SU-DHL-6 (cell line): Measurements from ENCODE around the gene HNRNPM.

Experiments used
- H2AFZ ChIP-seq: fragments of 200-600 bp; sonication (generic); 2 replicates; pipeline ENCODE4 v1.6.1; 2014; ENCODE audit warnings: low read depth, mild to moderate bottlenecking, moderate library complexity, mixed read lengths, antibody characterized with exemption, low read length; ENCODE audit not compliant: severe bottlenecking
- H3F3A ChIP-seq: fragments of 200-600 bp; shearing (Covaris generic); 2 replicates; pipeline ENCODE4 v1.6.0; 2016; ENCODE audit warnings: antibody characterized with exemption, mild to moderate bottlenecking; ENCODE audit not compliant: insufficient read depth
- H3K27ac ChIP-seq: fragments of 200-600 bp; sonication (generic); 2 replicates; pipeline ENCODE4 v1.5.1; 2016; ENCODE audit warnings: low read depth, mild to moderate bottlenecking, low read length, moderate library complexity, mixed read lengths
- H3K27me3 ChIP-seq: fragments of 200-600 bp; sonication (generic), shearing (Covaris generic); 2 replicates; pipeline ENCODE4 v1.6.0; 2014; ENCODE audit warnings: mild to moderate bottlenecking, low read length
- H3K36me3 ChIP-seq: fragments of 200-600 bp; sonication (generic); 2 replicates; pipeline ENCODE4 v1.6.1; 2014; ENCODE audit warnings: mild to moderate bottlenecking, low read length, mixed read lengths
- H3K4me2 ChIP-seq: fragments of 300-600, 200-600 bp; shearing (Covaris generic), sonication (generic); 2 replicates; pipeline ENCODE4 v1.6.0; 2014; ENCODE audit warnings: low read length, low read depth, mild to moderate bottlenecking; ENCODE audit not compliant: poor library complexity, severe bottlenecking
- H3K4me3 ChIP-seq: fragments of 200-600 bp; sonication (generic); 2 replicates; pipeline ENCODE4 v1.5.1; 2014; ENCODE audit warnings: antibody characterized with exemption, low read length, mild to moderate bottlenecking, mixed read lengths; ENCODE audit not compliant: insufficient read depth, poor library complexity, severe bottlenecking
- H3K79me2 ChIP-seq: fragments of 200-600 bp; sonication (generic); 2 replicates; pipeline ENCODE4 v1.6.1; 2014; ENCODE audit warnings: mild to moderate bottlenecking, low read length, moderate library complexity; ENCODE audit not compliant: insufficient read depth
- H3K9ac ChIP-seq: fragments of 200-600 bp; sonication (generic); 2 replicates; pipeline ENCODE4 v1.7.0; 2014; ENCODE audit warnings: mild to moderate bottlenecking, low read length
- H3K9me2 ChIP-seq: fragments of 200-600 bp; sonication (generic); replicated peaks from 2 replicates; pipeline ENCODE4 v1.6.1; 2014; ENCODE audit warnings: low read length; ENCODE audit not compliant: insufficient read depth
- H3K9me3 ChIP-seq: fragments of 200-600 bp; sonication (generic); 2 replicates; pipeline ENCODE4 v1.6.1; 2014; ENCODE audit warnings: low read length, mixed read lengths; ENCODE audit not compliant: insufficient read depth
- H4K20me1 ChIP-seq: fragments of 200-600 bp; sonication (generic); 2 replicates; pipeline ENCODE4 v1.6.1; 2014; ENCODE audit warnings: low read depth, mild to moderate bottlenecking, antibody characterized with exemption, low read length, moderate library complexity, mixed read lengths
- CTCF ChIP-seq: fragments of 200-600 bp; sonication (generic); IDR thresholded peaks from one replicate; pipeline ENCODE4 v1.5.1; 2017; ENCODE audit warnings: antibody characterized with exemption, mild to moderate bottlenecking, low read length, moderate library complexity; ENCODE audit not compliant: insufficient read depth, poor library complexity, severe bottlenecking
- EZH2phosphoT487 ChIP-seq: fragments of 200-600 bp; sonication (generic), shearing (Covaris generic); conservative IDR thresholded peaks from 2 replicates; pipeline ENCODE4 v1.6.1; 2018; ENCODE audit warnings: mild to moderate bottlenecking, antibody characterized with exemption, low read length, moderate library complexity, mixed read lengths

The HNRNPM gene

GRCh38 chr19:8526345-8527091 lies 81.7 kb downstream of the HNRNPM start:
- no peak overlapping the region for H2AFZ ChIP-seq

GRCh38 chr19:8528500-8528899 lies 83.7 kb downstream of the HNRNPM start:
- TF ChIP-seq CTCF (no peak), EZH2phosphoT487 (no peak)
- Histone ChIP-seq H3F3A (no peaks in the 10 kb centered on the region), H3K9ac (no peak overlapping the region), H3K27me3 (no peaks in the 10 kb centered on the region), H3K4me3 (no peak overlapping the region), H3K4me2 (no peak overlapping the region), H3K27ac (no peak overlapping the region), H3K36me3 (no peaks in the 10 kb centered on the region), H3K9me2 (no peaks in the 10 kb centered on the region), H3K9me3 (no peaks in the 10 kb centered on the region), H2AFZ (no peak overlapping the region), H4K20me1 (no peaks in the 10 kb centered on the region), H3K79me2 (no peaks in the 10 kb centered on the region)

More at GRCh38 chr19:8526345-8527091, 81.7 kb downstream of the HNRNPM start:
- no peak for TF ChIP-seq EZH2phosphoT487
- no peak for TF ChIP-seq CTCF
- Histone ChIP-seq H3K9me2 (no peaks in the 10 kb centered on the region), H3K9me3 (no peaks in the 10 kb centered on the region), H3K4me3 (no peak overlapping the region), H3K27ac (no peak overlapping the region), H4K20me1 (no peaks in the 10 kb centered on the region), H3K9ac (no peak overlapping the region), H3K79me2 (no peaks in the 10 kb centered on the region), H3K36me3 (no peaks in the 10 kb centered on the region), H3K27me3 (no peaks in the 10 kb centered on the region), H3F3A (no peaks in the 10 kb centered on the region), H3K4me2 (no peak overlapping the region)

GRCh38 chr19:8529369-8530006 lies 84.7 kb downstream of the HNRNPM start:
- Histone ChIP-seq H3K27me3 (no peaks in the 10 kb centered on the region), H3K9me3 (no peaks in the 10 kb centered on the region), H3K9ac (no peak overlapping the region), H3K4me2 (no peak overlapping the region), H3K27ac (no peak overlapping the region), H4K20me1 (no peaks in the 10 kb centered on the region), H3K9me2 (no peaks in the 10 kb centered on the region), H3F3A (no peaks in the 10 kb centered on the region), H3K36me3 (no peaks in the 10 kb centered on the region), H3K4me3 (no peak overlapping the region), H3K79me2 (no peaks in the 10 kb centered on the region), H2AFZ (no peak overlapping the region)
- no peak for TF ChIP-seq CTCF
- no peak for TF ChIP-seq EZH2phosphoT487
